CD4-positive, alpha-beta T cell treated with Interleukin-2 at 100 ng/mL for 4 hours (primary cell): ENCODE measurements around the gene FEN1.

Experiments used
- DNase-seq: peaks from one replicate; pipeline ENCODE4 v3.0.0-alpha.2; 2020; ENCODE audit warnings: low spot score

The FEN1 gene

DNA sequence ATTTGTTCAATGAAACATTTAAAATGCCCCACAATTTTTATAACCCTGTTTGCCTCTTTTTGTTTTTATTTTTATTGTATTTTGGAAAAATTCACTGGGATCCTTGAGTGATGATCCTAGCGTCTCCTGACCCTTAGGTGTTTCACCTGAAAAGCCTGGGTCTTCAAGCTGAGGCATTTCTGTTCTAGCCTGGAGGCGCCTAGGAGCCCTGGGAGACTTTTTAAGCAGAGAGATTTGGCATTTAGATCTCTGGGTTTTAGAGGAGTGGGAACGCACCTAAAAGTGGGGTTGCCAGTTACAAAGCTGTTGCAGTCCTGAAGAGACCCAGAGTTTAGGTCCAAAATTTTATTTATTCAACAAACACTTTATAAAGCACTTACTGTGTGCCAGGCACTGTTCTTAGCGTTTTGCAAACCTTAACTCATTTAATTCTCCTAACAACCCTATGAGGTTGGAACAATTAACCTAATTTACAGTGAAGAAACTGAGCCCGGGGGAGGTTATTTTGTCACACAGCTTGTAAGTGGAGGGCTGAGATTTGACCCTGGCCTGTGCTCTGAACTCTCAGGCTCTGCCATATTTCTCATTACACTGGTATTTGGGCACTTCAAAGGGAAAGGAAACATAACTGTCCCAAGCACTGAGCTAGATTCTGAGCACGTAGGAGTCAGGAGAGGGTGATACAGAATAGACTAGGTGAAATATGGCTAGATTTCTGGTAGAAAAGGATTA is 24.9 kb downstream of the FEN1 start:
- no peak for DNase-seq

DNA sequence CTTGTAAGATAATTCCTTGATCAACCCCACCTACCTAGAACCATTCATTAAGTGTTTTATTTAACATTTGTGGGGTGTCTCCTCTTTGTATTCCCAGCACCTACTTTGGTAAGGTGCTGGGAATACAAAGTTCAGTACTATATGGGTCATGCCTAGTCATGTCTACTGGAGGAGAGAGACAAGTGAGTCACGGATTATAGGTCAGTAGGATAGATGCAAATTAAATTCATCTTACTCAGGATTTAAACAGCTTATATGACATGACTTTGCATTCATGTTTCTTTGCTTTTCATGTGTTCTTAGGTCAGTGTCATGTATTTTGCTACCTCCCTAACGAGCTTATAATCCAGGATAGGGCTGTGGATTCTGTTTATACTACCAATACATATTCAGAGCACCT is 27.5 kb downstream of the FEN1 start:
- DNase-seq, result no peak

DNA sequence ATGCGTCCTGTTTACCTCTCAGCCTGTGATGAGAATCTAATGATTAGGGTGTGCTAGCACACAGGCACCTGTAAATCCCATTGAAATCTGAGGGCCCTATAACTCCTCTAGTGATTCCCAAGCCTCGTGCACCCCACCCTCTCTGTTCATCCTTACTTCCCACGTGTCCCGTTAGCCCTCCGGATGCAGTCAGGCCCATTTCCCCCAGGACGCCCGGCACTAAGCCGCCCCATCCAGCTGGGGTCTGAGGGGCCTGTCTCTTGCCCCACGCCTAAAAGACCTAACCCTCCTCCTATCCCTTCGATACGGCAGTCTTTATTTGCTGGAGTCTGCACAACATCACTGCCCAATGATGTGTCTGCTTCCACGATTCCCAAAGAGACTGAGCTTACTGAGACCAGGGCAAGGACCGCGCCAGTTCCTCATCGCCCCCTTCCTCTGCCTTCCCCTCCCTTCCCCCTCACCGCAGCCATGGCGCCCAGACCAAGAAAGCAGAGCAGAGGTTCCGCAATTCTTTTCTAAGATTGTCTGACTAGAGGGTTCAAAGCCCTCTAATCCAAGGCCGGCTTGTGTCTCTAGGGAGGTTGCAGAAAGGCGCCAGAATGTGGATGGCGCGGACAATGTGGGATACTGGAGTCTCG is 34.3 kb downstream of the FEN1 start:
- DNase-seq, result no peak

DNA sequence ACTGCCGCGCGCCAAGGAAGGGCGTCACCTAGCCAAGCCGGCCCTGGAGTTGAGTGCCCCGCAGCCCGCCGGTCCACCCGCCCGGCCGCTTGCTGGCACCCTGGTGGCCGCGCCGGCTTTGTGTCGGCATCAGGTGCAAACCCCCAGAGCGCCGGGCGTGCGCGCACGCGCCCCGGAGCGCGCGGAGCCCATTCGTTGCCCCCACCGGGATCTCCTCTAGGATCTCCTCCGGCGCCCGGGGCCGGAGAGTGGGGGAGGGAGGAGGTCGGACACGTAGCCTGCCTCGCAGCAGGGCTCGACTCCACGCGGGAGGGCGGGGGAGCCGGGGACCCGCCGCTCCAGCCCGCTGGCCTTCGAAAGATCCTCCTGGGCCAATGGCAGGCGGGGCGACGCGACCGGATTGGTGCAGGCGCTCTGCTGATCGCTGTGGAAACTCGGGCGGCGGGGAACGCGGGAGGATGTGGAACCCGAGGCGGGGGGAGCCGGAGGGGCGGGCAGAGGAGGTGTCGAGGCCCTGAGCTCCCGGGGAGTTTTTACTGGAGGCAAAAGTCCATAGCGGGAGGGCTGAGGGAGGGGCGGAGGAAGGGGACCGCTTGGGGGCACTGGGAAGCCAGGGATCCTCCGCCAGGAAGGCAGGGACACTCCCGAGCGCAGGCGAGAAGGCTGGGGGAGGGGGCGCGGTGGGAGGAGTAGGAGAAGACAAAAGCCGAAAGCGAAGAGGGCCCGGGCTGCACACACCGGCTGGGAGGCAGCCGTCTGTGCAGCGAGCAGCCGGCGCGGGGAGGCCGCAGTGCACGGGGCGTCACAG is 35.1 kb downstream of the FEN1 start, which contains the start of gene FADS2:
Gene FADS2, plus strand, starts transcription at position 730 of the 808 bp plus-strand sequence. CDS start 91 bp downstream, outside the sequence.
- DNase-seq, result peak; percentile 40

DNA sequence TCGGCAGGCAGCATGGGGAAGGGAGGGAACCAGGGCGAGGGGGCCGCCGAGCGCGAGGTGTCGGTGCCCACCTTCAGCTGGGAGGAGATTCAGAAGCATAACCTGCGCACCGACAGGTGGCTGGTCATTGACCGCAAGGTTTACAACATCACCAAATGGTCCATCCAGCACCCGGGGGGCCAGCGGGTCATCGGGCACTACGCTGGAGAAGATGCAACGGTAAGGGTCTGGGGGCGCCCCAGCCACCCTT is 35.6 kb downstream of the FEN1 start:
- no peak for DNase-seq

DNA sequence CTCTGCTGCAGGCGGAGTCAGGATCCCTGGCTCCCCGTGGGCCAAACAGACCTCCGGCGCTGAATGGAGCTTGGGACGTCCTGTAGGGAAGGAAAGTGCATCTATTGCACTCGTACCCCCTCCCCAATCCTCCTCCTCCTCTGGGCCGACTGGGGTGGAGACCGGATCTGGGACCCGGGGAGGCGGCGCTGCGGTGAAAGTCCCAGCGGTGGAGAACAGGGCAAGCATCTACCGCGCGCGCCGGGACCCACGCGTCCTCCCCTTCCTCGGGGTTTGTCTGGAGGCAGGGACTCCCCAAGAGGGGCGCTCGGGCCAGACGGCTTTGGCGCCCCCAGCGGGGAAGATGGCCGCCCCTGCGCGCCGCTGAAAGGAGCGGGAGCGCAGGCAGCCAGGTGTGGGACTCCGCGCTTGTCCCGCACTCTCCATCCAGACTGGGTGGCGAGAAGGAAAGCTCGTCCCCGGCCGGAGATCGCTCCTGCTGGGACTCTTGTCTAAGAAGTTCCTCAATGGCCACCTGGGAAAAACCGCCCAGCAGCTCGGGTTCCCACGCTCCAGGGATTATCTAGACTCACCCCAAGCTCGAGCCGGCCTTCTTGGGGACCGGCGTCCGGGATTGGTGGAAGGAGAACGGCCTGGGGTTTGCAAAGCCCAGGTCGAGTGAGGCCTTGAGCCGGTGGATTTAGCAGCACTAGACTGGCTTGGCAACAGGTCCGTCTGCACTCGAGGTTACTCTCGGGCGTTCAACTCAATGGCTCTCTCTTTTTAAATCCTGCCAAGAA is 36.1 kb downstream of the FEN1 start:
- no peak for DNase-seq

DNA sequence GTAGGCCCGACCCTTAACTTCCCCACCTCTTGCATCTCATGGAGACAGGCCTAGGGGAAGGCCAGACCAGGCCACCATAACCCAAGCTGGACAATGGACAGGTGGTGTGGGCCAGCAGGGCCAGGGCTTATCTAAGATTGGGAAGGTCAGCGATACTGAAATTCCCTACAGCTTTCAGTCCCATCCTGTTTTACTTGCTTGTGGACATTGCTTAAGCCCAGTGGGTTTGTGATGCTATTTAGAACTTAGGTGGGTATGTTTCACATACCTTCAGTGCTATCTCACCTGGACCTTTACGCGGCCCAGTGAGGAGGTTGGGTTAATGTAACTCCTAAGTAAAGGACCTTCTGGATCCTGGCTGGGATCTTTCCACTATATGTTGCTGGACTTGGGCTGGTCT is 37.1 kb downstream of the FEN1 start:
- DNase-seq, result no peak

DNA sequence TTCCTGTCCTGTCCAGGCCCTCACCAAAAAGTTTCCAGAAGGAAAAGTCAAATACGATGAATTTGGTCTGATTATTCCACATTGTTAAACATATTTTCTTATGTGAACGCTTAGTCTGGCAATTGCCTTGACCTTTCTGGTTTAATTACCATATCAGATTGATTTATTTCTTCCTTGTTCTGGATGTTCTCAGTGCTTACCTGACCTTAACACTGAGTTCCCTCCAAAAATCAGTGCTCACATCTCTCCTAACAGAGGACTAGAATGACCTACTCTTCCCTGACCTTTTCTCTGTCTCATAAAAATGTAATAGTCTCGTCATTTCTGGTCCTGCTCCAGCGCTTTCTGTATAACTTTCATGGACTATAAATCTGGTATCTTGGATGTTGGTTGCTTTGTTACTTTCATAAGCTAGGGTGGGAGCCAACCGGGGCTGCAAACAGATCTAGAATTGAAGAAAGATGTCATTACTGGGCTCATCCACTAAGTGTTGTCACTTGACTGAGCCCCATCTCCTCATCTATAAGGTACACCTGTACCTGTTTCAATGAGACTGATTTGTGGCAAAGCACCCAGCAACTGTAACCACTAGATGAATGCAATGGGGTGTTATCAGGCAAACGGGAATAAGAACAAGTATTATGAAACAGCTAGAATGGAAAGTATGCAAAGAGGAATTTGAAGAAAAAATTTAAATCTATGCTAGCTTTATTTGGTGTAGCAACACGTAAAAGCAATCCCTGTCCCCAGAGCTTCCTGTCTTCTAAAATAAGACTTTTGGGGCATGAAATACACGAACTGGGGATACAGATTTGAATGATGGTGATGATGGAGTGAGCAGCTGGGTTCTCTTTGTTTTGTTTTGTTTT is 37.8 kb downstream of the FEN1 start:
- no peak for DNase-seq

DNA sequence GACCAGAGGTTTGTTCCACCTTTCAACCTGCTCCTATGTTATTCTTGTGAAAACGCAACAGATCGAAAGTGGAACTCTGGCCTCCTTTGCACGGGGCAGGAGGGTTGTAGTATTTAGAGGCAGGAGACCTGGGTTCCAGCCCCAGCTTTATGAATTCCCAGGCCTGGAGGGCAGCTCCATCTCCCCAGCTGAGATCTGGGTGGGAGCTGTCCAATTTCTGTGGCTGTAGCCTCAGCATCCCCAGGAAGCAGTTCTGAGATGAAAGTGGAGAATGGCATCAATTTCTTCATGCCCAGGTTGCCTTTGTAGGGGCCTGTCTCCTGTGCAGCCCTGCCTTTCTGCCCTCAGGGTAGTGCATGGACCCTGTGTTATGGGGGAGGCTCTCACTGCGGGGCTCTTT is 39.5 kb downstream of the FEN1 start:
- no peak for DNase-seq

DNA sequence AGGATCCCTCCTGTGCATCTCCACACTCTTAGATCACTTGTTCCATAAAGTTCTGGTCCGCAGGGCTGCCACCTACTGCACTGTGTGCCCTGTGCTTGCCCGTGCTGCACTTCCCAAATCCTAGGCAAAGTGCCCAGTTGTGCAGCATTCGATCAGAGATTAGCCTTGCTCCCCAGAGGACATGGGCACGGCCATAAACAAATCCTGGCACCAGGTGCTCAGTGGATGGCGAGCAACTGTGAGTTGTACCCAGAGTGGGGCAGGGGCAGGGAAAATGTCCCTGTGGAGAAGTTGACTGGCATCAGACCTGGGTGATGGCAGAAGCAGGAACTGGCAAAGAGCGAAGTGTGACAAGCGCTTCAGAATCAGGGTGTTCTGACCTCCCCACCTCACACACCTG is 40.0 kb downstream of the FEN1 start:
- DNase-seq, result no peak

DNA sequence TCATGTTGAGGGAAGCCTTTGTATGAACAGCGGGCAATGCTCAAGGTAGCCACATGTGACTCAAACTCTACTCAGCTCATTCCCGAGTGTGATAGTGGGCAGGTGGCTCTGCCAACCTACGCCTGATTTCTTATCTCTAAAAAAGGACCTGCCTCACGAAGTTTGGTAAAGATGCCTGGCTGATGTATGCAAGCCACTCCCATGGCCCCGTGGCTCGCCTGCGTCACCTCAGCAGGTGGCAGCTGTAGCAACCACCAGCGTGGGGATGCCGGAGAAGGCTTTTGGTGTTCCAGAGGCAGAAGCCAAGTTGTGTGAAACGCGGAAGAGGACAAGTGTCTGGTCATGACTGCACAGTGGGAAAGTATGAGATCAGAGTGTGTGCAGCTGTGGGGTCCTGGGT is 40.8 kb downstream of the FEN1 start:
- DNase-seq, result no peak

DNA sequence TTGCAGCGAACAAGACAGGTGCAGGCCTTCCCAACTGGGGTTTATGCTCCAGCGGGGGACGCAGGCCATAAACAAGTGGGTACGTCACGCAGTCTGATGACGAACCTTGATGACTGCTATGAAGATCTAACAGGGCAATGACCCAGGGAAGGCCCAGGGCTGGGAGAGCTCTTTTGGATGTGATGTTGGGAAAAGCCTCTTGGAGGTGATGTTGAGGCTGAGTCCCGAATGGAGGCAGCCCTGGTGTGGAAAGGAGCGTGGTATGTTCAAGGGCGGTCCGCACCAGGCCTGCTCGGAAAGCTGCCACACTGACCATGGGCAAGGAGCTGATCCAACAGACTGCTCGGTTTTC is 41.2 kb downstream of the FEN1 start:
- no peak for DNase-seq

DNA sequence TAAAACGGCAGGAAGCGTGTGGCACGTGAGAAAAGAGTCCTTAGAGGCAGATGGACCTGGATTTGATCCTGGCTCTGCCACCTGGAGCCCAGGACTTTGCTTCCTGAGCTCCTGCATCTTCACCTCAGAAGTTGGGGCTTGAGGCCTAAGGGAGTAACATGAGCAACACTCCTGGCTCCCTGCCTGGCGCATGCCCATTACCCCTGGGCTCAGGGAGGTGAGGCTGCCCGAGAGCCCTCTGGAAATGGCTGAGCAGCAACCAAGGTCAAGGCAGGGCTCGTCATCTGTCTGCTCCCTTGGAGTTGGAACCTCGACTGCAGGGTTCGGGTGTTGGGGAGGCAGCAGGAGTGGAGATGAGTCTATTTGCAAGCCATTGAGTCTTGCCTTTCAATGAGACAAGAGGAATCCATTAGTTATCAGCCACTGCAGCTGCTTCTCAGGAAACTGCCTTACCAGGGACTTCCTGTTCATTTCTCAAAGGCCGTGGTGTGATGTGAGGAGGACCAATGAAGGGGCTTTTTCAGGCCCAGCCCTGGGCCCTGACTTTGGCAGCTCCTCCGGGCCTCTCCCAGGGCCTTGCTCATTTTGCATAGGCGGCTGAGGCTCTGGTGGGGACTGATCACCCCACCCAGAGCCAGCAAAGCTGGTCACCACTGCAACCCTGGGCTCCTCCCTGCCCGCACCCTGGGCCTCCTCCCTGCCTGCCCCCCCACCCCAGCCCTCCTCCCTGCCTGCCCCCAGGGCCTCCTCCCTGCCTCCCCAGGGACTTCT is 41.8 kb downstream of the FEN1 start:
- DNase-seq, result peak; percentile 45

DNA sequence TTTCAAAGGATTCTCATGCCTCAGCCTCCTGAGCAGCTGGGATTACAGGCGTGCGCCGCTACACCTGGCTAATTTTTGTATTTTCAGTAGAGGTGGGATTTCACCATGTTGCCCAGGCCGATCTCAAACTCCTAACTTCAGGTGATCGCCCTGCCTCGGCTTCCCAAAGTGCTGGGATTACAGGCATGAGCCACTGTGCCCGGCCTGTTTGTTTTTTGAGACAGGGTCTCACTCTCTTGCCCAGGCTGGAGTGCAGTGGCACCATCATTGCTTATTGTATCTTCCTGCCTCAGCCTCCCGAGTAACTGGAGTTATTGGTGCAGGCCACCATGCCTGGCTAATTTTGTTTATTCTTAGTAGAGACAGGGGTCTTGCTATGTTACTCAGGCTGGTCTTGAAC is 43.5 kb downstream of the FEN1 start:
- DNase-seq, result no peak

DNA sequence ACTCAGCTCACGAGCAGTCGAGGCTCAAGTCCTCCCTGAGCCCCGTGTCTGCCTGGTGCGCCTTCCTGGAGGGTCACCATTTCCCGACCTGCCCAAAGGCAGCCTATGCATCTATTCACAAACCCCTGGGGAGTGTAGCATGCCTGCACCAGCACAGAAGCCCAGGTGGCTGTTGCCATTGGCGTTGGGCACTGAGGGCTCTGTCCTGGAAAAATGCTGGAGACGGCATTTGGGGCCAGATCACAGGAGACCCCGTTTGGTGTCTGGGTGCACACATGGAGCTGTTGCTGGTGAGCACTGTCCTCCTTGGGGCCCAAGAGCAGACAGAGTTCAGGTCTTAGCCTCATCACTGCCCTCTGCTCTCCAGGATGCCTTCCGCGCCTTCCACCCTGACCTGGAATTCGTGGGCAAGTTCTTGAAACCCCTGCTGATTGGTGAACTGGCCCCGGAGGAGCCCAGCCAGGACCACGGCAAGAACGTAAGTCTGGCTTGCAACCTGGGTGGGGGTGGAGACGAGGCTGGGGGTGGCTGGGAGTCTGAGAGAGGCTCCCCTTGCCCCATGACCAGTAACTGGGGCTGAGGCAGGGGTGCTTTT is 44.8 kb downstream of the FEN1 start:
- DNase-seq, result no peak

DNA sequence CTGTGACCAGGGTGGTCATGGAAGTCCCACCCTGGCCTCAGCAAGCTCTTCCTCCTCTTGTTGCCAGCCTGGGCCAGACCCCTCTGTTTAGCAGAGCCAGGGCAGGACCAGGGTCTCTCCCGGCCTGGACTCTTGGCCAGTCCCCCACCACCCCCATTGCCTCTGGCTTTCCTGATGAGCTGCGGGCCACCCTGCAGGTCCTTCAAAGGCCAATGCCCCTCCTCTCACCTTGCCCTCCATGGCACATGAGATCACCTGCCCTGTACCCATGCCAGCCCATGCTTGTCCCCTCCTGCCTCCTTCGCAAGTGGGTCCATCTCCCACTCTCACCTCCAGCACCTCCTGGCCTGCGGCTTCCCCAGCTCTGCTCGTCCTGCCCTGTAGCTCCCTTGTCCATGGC is 45.8 kb downstream of the FEN1 start:
- no peak for DNase-seq

DNA sequence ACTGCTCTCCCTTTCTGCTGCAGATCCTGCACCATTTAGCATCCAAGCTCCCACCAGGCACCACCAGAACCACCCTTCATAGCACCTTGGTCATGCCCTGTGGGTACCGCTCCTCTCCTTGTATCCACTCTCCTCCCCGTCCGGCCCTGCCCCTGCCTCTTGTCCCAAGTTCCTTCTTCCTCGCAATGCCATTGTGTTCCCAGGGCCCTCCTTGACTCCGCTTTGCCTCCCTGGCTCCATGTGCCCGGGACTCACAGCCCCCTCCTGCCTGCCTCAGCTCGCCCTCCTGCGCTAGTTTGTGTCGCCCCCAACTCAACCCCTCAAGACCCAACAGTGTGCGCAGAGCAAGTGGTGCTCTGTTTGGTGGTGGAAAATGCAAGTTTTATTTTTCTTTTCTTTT is 46.2 kb downstream of the FEN1 start:
- no peak for DNase-seq

DNA sequence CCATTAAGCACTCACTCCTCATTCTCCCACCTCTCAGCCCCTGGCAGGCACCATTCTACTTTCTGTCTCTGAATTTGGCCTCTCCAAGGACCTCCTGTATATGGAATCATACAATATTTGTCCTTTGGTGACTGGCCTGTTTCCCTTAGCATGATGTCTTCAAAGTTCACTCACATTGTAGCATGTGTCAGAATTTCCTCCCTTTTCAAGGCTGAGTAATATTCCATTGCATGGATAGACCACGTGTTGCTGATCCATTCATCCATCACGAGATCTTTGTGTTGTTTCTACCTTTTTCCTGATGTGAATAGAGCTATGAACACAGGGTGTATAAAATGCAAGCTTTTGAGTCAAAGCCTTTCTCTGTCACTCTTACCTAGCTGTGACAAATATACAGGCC is 47.0 kb downstream of the FEN1 start:
- no peak for DNase-seq

DNA sequence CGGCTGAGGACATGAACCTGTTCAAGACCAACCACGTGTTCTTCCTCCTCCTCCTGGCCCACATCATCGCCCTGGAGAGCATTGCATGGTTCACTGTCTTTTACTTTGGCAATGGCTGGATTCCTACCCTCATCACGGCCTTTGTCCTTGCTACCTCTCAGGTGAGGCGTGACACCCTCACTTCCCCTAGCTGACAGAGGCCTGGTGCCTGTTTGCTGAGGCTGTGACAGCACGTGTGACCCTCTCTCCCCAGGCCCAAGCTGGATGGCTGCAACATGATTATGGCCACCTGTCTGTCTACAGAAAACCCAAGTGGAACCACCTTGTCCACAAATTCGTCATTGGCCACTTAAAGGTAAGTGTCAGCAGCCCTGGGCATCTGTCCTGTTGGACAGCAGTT is 47.7 kb downstream of the FEN1 start:
- DNase-seq, result no peak
